Measurements from ENCODE around the gene FSIP2. TPM values are rescaled to one million over a fixed set of nuclear protein-coding genes. Genes with fewer than 3 reads are reported as not detected.
"Not testable (repeated sequence)": the region's sequence is repeated elsewhere in the genome, so short reads cannot be mapped to it uniquely, and the experiment has no call there.

The FSIP2 gene
- polyA plus RNA-seq, 2 donors = 0.01 to 0.06 TPM

DNA sequence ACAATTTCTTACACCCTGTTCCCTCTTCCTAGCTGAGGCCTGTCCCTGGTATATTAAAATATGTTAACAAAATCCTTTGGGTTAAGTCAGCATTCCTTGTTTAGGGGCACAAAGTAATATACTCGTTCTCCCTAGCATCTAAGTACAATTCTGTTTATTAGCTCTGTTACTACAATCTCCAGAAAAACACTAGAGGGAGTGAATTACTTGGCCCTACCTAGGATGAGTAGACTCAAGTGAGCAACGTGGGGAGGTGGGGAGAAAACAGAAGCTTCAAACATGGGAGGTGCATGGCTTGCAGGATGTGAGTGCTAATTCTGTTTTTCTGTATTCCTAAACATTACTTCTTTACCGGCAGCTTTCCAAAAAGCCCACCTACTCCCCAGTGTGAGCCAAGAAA is 89.7 kb downstream of the FSIP2 start:
- no peaks in the 10 kb centered on the region for H3K36me3 ChIP-seq (ENCODE audit: control insufficient read depth in 2 of 2, insufficient read depth in 2 of 2, low read length in 1 of 2)
- no peaks in the 10 kb centered on the region for H3K27me3 ChIP-seq (ENCODE audit: control insufficient read depth in 1 of 2, insufficient read depth in 2 of 2, low read length in 2 of 2)
- H3K9me3 ChIP-seq (ENCODE audit: control insufficient read depth in 2 of 2, insufficient read depth in 1 of 2, low read depth in 1 of 2, low read length in 1 of 2) = peaks cover 0 to 3% of the 10 kb centered on the region in 2 donors
- no peaks in the 10 kb centered on the region for H3K4me1 ChIP-seq (ENCODE audit: control insufficient read depth in 2 of 2, insufficient read depth in 2 of 2, low read length in 1 of 2)
- H3K27ac ChIP-seq (ENCODE audit: low read depth in 2 of 2, low read length in 1 of 2) = no peak overlapping the region
- 62 to 67% methylated on average over 3 of the region's 3 CpGs for WGBS, 2 donors
- H3K4me3 ChIP-seq (ENCODE audit: low read depth in 1 of 2, low read length in 2 of 2) = no peak overlapping the region

DNA sequence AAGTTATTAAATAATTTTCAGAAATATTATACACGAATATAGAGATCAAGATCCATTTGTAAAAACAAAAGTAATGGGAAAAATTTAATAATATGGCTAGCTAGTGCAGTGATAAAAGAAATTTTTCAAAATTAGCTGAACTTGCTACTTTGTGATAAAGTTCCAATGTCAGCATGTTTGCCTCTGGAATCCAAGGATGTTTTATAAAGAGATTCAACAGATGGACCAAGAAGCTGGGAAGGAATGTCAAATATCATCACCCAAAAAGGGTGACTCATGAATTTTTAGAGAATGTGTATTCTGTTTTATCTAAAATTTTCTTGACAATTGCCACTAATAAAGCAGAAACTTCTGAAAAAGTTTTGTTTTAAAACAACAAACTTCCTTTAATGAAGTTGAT is 95.3 kb downstream of the FSIP2 start:
- no peaks in the 10 kb centered on the region for H3K9me3 ChIP-seq (ENCODE audit: control insufficient read depth in 2 of 2, insufficient read depth in 1 of 2, low read depth in 1 of 2, low read length in 1 of 2)
- no peak overlapping the region for H3K4me3 ChIP-seq (ENCODE audit: low read depth in 1 of 2, low read length in 2 of 2)
- H3K27ac ChIP-seq (ENCODE audit: low read depth in 2 of 2, low read length in 1 of 2) = no peak overlapping the region
- no peaks in the 10 kb centered on the region for H3K36me3 ChIP-seq (ENCODE audit: control insufficient read depth in 2 of 2, insufficient read depth in 2 of 2, low read length in 1 of 2)
- no peaks in the 10 kb centered on the region for H3K27me3 ChIP-seq (ENCODE audit: control insufficient read depth in 1 of 2, insufficient read depth in 2 of 2, low read length in 2 of 2)
- no peaks in the 10 kb centered on the region for H3K4me1 ChIP-seq (ENCODE audit: control insufficient read depth in 2 of 2, insufficient read depth in 2 of 2, low read length in 1 of 2)
- WGBS, 2 donors = 79 to 80% methylated on average over 1 of the region's 1 CpG

DNA sequence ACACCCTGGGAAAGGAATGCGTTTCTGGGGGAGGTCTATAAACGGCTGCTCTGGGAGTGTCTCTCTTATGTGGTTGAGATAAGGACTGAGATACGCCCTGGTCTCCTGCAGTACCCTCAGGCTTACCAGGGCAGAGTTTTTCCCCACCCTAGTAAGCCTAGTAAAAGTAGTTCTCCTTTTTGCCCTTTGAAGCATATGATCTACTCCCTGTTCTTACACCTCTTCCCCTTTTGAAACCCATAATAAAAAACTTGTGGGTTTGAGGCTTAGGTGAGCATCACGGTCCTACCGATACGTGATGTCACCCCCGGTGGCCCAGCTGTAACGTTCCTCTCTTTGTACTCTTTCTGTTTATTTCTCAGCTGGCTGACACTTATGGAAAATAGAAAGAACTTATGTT is 97.4 kb downstream of the FSIP2 start:
- 92 to 95% methylated on average over 8 of the region's 8 CpGs for WGBS, 2 donors
- H3K9me3 ChIP-seq (ENCODE audit: control insufficient read depth in 2 of 2, insufficient read depth in 1 of 2, low read depth in 1 of 2, low read length in 1 of 2) = no peaks in the 10 kb centered on the region
- H3K4me3 ChIP-seq (ENCODE audit: low read depth in 1 of 2, low read length in 2 of 2) = no peak overlapping the region
- H3K27me3 ChIP-seq (ENCODE audit: control insufficient read depth in 1 of 2, insufficient read depth in 2 of 2, low read length in 2 of 2) = no peaks in the 10 kb centered on the region
- no peak overlapping the region for H3K27ac ChIP-seq (ENCODE audit: low read depth in 2 of 2, low read length in 1 of 2)
- H3K36me3 ChIP-seq (ENCODE audit: control insufficient read depth in 2 of 2, insufficient read depth in 2 of 2, low read length in 1 of 2) = no peaks in the 10 kb centered on the region
- no peaks in the 10 kb centered on the region for H3K4me1 ChIP-seq (ENCODE audit: control insufficient read depth in 2 of 2, insufficient read depth in 2 of 2, low read length in 1 of 2)

DNA sequence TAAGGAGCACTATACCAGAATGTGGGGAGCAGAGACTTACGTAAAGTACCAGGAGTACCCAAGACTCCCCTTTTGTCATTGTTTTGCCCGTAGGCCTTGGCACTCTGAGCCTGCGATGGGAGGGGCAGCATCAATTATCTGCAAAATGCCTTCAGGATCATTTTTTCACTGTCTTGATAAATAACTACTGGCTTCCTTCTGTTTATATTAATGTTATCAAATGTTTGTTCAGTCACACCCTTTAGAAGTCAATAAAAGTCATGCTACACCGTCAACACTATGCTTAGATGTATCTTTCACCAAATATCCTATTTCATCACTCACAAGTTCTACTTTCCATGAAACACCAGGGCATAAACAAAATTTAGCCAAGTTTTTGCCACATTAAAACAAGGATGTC is 116.3 kb downstream of the FSIP2 start:
- H3K9me3 ChIP-seq (ENCODE audit: control insufficient read depth in 2 of 2, insufficient read depth in 1 of 2, low read depth in 1 of 2, low read length in 1 of 2) = peaks cover 0 to 2% of the 10 kb centered on the region in 2 donors
- no peaks in the 10 kb centered on the region for H3K4me1 ChIP-seq (ENCODE audit: control insufficient read depth in 2 of 2, insufficient read depth in 2 of 2, low read length in 1 of 2)
- no peaks in the 10 kb centered on the region for H3K27me3 ChIP-seq (ENCODE audit: control insufficient read depth in 1 of 2, insufficient read depth in 2 of 2, low read length in 2 of 2)
- 71 to 75% methylated on average over 4 of the region's 4 CpGs for WGBS, 2 donors
- H3K36me3 ChIP-seq (ENCODE audit: control insufficient read depth in 2 of 2, insufficient read depth in 2 of 2, low read length in 1 of 2) = no peaks in the 10 kb centered on the region
- H3K4me3 ChIP-seq (ENCODE audit: low read depth in 1 of 2, low read length in 2 of 2) = no peak overlapping the region
- no peak overlapping the region for H3K27ac ChIP-seq (ENCODE audit: low read depth in 2 of 2, low read length in 1 of 2)

DNA sequence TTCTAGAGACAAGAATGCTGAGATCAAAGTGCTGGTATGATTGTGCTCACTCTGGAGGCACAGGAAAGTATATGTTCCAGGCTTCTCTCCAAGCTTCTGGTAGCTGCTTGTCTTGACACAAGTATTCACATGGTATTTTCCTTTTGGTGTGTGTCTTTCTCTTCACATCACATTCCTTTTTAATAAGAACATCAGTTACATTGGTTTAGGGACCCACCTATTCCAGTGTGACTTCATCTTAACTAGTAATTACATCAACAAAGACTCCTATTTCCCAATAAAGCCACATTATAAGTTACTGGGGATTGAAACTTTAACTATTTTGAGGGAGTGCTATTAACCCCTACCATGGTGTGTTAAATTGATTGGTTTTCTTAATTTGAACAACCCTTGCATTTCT is 119.1 kb downstream of the FSIP2 start:
- Histone ChIP-seq H3K27ac (ENCODE audit: low read depth in 2 of 2, low read length in 1 of 2) (no peak overlapping the region), H3K36me3 (ENCODE audit: control insufficient read depth in 2 of 2, insufficient read depth in 2 of 2, low read length in 1 of 2) (no peaks in the 10 kb centered on the region), H3K4me3 (ENCODE audit: low read depth in 1 of 2, low read length in 2 of 2) (no peak overlapping the region), H3K9me3 (ENCODE audit: control insufficient read depth in 2 of 2, insufficient read depth in 1 of 2, low read depth in 1 of 2, low read length in 1 of 2) (peaks cover 0 to 2% of the 10 kb centered on the region in 2 donors), H3K4me1 (ENCODE audit: control insufficient read depth in 2 of 2, insufficient read depth in 2 of 2, low read length in 1 of 2) (no peaks in the 10 kb centered on the region), H3K27me3 (ENCODE audit: control insufficient read depth in 1 of 2, insufficient read depth in 2 of 2, low read length in 2 of 2) (no peaks in the 10 kb centered on the region)

DNA sequence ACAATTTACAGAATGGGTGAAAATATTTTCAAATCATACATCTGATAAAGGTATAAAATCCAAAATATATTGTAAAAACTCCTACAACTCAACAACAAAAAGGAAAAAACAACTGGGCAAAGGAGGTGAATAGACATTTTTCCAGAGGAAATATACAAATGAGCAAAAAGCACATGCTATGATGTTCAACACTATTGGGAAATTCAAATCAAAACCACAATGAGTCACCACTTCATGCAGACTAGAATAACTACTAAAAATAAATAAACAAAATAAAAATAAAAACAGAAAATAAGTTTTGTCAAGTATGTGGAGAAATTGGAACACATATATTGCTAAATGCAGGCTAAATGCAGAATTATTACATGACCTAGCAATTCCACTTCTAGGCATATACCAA is 120.9 kb downstream of the FSIP2 start:
- Histone ChIP-seq H3K27ac (ENCODE audit: low read depth in 2 of 2, low read length in 1 of 2) (no peak overlapping the region), H3K27me3 (ENCODE audit: control insufficient read depth in 1 of 2, insufficient read depth in 2 of 2, low read length in 2 of 2) (no peaks in the 10 kb centered on the region), H3K4me3 (ENCODE audit: low read depth in 1 of 2, low read length in 2 of 2) (no peak overlapping the region), H3K36me3 (ENCODE audit: control insufficient read depth in 2 of 2, insufficient read depth in 2 of 2, low read length in 1 of 2) (no peaks in the 10 kb centered on the region), H3K9me3 (ENCODE audit: control insufficient read depth in 2 of 2, insufficient read depth in 1 of 2, low read depth in 1 of 2, low read length in 1 of 2) (peaks cover 0 to 2% of the 10 kb centered on the region in 2 donors), H3K4me1 (ENCODE audit: control insufficient read depth in 2 of 2, insufficient read depth in 2 of 2, low read length in 1 of 2) (no peaks in the 10 kb centered on the region)

DNA sequence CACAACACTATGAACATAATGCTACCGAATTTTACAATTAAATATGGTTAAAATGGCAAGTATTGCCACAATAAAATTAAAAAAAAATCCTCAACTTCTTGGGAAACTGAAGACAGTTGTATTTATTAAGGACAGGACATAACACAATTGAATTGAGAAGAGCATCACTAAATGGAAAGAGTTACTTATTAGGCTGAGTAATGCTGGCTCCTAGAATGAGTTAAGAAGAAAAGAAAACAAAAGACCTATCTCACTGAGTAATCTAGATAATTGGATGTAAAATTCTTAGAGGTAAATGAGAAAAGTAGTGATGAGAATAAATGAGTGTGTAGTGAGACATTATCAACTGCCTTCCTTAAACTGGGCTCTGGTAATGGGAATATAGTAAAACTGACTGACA is 121.7 kb downstream of the FSIP2 start:
- Histone ChIP-seq H3K4me3 (ENCODE audit: low read depth in 1 of 2, low read length in 2 of 2) (no peak overlapping the region), H3K4me1 (ENCODE audit: control insufficient read depth in 2 of 2, insufficient read depth in 2 of 2, low read length in 1 of 2) (no peaks in the 10 kb centered on the region), H3K9me3 (ENCODE audit: control insufficient read depth in 2 of 2, insufficient read depth in 1 of 2, low read depth in 1 of 2, low read length in 1 of 2) (no peaks in the 10 kb centered on the region), H3K27ac (ENCODE audit: low read depth in 2 of 2, low read length in 1 of 2) (no peak overlapping the region), H3K36me3 (ENCODE audit: control insufficient read depth in 2 of 2, insufficient read depth in 2 of 2, low read length in 1 of 2) (no peaks in the 10 kb centered on the region), H3K27me3 (ENCODE audit: control insufficient read depth in 1 of 2, insufficient read depth in 2 of 2, low read length in 2 of 2) (no peaks in the 10 kb centered on the region)
- WGBS, 2 donors = 77 to 80% methylated on average over 1 of the region's 1 CpG

DNA sequence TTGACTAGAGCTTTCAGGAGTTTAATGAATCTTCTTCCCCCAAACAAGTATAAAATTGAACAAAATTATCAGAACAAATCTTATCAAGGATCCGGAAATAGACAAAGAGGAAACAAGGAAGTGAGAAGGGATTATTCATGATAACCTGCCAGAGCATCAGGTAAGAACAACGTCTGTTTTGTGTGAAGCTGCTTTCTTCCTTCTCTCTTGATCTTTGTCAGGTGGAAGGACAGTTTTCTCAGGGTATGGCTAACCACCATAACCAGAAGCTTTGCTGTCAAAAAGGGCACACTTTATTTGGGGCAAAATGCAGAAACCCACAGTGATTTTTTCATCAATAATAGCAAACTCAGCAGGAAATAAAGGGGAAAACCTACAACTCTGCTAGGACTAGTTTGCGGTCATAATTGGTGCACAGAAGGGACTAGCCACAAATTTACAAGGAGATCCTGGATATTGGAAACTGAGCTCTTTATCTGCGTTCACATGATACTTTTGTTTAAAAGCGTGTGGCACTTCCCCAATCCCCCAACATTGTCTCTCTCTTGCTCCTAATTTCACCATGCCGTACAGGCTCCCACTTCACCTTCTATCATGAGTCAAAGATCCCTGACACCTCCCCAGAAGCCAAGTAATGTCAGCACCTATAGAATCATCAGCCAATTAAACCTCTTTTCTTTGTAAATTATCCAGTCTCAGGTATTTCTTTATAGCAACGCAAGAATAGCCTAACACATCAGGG is 124.2 kb downstream of the FSIP2 start:
- H3K4me1 ChIP-seq (ENCODE audit: control insufficient read depth in 2 of 2, insufficient read depth in 2 of 2, low read length in 1 of 2) = no peaks in the 10 kb centered on the region
- H3K36me3 ChIP-seq (ENCODE audit: control insufficient read depth in 2 of 2, insufficient read depth in 2 of 2, low read length in 1 of 2) = no peaks in the 10 kb centered on the region
- H3K27me3 ChIP-seq (ENCODE audit: control insufficient read depth in 1 of 2, insufficient read depth in 2 of 2, low read length in 2 of 2) = no peaks in the 10 kb centered on the region
- no peaks in the 10 kb centered on the region for H3K9me3 ChIP-seq (ENCODE audit: control insufficient read depth in 2 of 2, insufficient read depth in 1 of 2, low read depth in 1 of 2, low read length in 1 of 2)
- H3K27ac ChIP-seq (ENCODE audit: low read depth in 2 of 2, low read length in 1 of 2) = no peak overlapping the region
- 81% methylated on average over 7 of the region's 7 CpGs for WGBS, 2 donors
- no peak overlapping the region for H3K4me3 ChIP-seq (ENCODE audit: low read depth in 1 of 2, low read length in 2 of 2)

DNA sequence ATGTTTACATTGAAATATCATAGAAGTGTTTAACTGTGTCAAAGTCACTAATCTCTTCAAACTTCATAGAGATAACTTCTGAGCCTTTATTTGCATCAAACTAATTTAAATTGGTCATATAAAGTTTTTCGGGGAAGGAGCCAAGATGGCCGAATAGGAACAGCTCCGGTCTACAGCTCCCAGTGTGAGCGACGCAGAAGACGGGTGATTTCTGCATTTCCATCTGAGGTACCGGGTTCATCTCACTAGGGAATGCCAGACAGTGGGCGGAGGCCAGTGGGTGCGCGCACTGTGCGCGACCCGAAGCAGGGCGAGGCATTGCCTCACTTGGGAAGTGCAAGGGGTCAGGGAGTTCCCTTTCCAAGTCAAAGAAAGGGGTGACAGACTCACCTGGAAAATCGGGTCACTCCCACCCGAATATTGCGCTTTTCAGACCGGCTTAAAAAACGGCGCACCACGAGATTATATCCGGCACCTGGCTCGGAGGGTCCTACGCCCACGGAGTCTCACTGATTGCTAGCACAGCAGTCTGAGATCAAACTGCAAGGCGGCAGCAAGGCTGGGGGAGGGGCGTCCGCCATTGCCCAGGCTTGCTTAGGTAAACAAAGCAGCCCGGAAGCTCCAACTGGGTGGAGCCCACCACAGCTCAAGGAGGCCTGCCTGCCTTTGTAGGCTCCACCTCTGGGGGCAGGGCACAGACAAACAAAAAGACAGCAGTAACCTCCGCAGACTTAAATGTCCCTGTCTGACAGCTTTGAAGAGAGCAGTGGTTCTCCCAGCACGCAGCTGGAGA is 126.1 kb downstream of the FSIP2 start:
- not testable (repeated sequence) for H3K4me1 ChIP-seq (ENCODE audit: control insufficient read depth in 2 of 2, insufficient read depth in 2 of 2, low read length in 1 of 2); H3K9me3 ChIP-seq (ENCODE audit: control insufficient read depth in 2 of 2, insufficient read depth in 1 of 2, low read depth in 1 of 2, low read length in 1 of 2); H3K27ac ChIP-seq (ENCODE audit: low read depth in 2 of 2, low read length in 1 of 2); H3K4me3 ChIP-seq (ENCODE audit: low read depth in 1 of 2, low read length in 2 of 2); H3K36me3 ChIP-seq (ENCODE audit: control insufficient read depth in 2 of 2, insufficient read depth in 2 of 2, low read length in 1 of 2); H3K27me3 ChIP-seq (ENCODE audit: control insufficient read depth in 1 of 2, insufficient read depth in 2 of 2, low read length in 2 of 2)
- 89 to 91% methylated on average over 27 of the region's 31 CpGs for WGBS, 2 donors
